H1 (cell line): Measurements from ENCODE around the gene HSPA2.

Source experiments
- HDAC6 ChIP-seq: IDR thresholded peaks from one replicate; pipeline ENCODE4 v1.7.1; 2012; ENCODE audit warnings: low read depth, mild to moderate bottlenecking, inconsistent platforms, low read length, moderate library complexity
- NRF1 ChIP-seq: IDR thresholded peaks from 2 replicates; pipeline ENCODE4 v1.6.1; 2011; ENCODE audit warnings: mild to moderate bottlenecking, low read depth, low read length, improper control_type of control experiment
- POLR2AphosphoS5 ChIP-seq: IDR thresholded peaks from 2 replicates; pipeline ENCODE4 v1.6.1; 2011; ENCODE audit warnings: low read depth, low read length
- RAD21 ChIP-seq, 2 experiments: IDR thresholded peaks in 1 of 2; conservative IDR thresholded peaks in 1 of 2; 2 replicates each; pipeline ENCODE4 v1.6.1; 2011; ENCODE audit warnings: low read depth in 2 of 2, low read length in 2 of 2, improper control_type of control experiment in 1 of 2, inconsistent platforms in 1 of 2, mild to moderate bottlenecking in 1 of 2, moderate library complexity in 1 of 2
- ZNF274 ChIP-seq: IDR thresholded peaks from 2 replicates; pipeline ENCODE4 v1.7.0; 2012; ENCODE audit warnings: low read length, borderline replicate concordance; ENCODE audit errors: extremely low read depth
- TF ChIP-seq, protein P1 (sequence below): IDR thresholded peaks from 2 replicates; pipeline ENCODE4 v1.6.1; 2012; ENCODE audit warnings: inconsistent platforms

- TF ChIP-seq ZNF274 (no peak), NRF1 (no peak; the same call in 1 of the 2 replicates), HDAC6 (no peak), RAD21 (IDR thresholded peaks at IDR 0.05 in 1 of 2, conservative IDR thresholded peaks at IDR 0.05 in 1 of 2; ENCODE audit: low read depth in 2 of 2, low read length in 2 of 2) (peak; percentile 63 to 73), POLR2AphosphoS5 (peak; percentile 90)
- TF ChIP-seq, protein P1, sequence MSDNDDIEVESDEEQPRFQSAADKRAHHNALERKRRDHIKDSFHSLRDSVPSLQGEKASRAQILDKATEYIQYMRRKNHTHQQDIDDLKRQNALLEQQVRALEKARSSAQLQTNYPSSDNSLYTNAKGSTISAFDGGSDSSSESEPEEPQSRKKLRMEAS: peak; percentile 95
Observed at GRCh38 chr14:64540208-64541202, at the start of gene HSPA2.
